H1 (cell line): ENCODE measurements around the gene SAFB. TPM values are rescaled to one million over a fixed set of nuclear protein-coding genes. Genes with fewer than 3 reads are reported as not detected.

Source experiments
- CTCF ChIA-PET: fragments of 300-600 bp; sonication (Branson Sonifier 250); formaldehyde crosslinking; loops from one replicate; lab custom pipeline; 2021; ENCODE audit not compliant: partially characterized antibody; lab: Charles Lee
- POLR2A ChIA-PET: fragments of 300-600 bp; sonication (Branson Sonifier 250); formaldehyde crosslinking; loops from one replicate; lab custom pipeline; 2021; ENCODE audit warnings: inconsistent platforms; ENCODE audit not compliant: partially characterized antibody; lab: Charles Lee
- DNase-seq, 2 experiments: peaks; one replicate each; pipeline versions ENCODE4 v3.0.0 to v3.0.0-alpha.2; 2010 to 2022; ENCODE audit warnings: low spot score in 2 of 2, low read depth in 1 of 2, mixed read lengths in 1 of 2
- FAIRE-seq: peaks from 2 replicates; lab custom pipeline; 2011; peaks lifted over from hg19 to GRCh38; lab: Jason Lieb, UNC
- H2AFZ ChIP-seq: 2 replicates; pipeline ENCODE4 v1.8.1; 2012; ENCODE audit warnings: low read length, inconsistent platforms
- H2AK5ac ChIP-seq: 2 replicates; pipeline ENCODE4 v1.6.1; 2013; ENCODE audit warnings: low read depth, low read length
- H2BK120ac ChIP-seq: replicated peaks from 2 replicates; pipeline ENCODE3; 2013; ENCODE audit warnings: low read depth, low read length, inconsistent platforms
- H2BK12ac ChIP-seq: 2 replicates; pipeline ENCODE4 v1.6.1; 2013; ENCODE audit warnings: low read depth, low read length
- H2BK15ac ChIP-seq: 2 replicates; pipeline ENCODE4 v1.6.1; 2013; ENCODE audit warnings: low read length
- H2BK20ac ChIP-seq: 2 replicates; pipeline ENCODE4 v1.6.1; 2013; ENCODE audit warnings: low read length
- H2BK5ac ChIP-seq: 2 replicates; pipeline ENCODE4 v1.6.1; 2013; ENCODE audit warnings: low read depth, low read length
- H3K14ac ChIP-seq: 2 replicates; pipeline ENCODE4 v1.6.1; 2013; ENCODE audit warnings: inconsistent platforms; ENCODE audit not compliant: insufficient read length
- H3K18ac ChIP-seq: 2 replicates; pipeline ENCODE4 v1.6.1; 2013; ENCODE audit warnings: low read length; ENCODE audit errors: extremely low read depth
- H3K23ac ChIP-seq: 2 replicates; pipeline ENCODE4 v1.6.1; 2013; ENCODE audit warnings: inconsistent platforms; ENCODE audit not compliant: insufficient read length
- H3K23me2 ChIP-seq: 2 replicates; pipeline ENCODE4 v1.6.1; 2013; ENCODE audit warnings: low read depth, low read length
- H3K27ac ChIP-seq: 2 replicates; pipeline ENCODE4 v1.6.1; 2011; ENCODE audit warnings: low read depth, low read length, inconsistent platforms
- H3K27me3 ChIP-seq, 4 experiments: replicated peaks in 1 of 4; 1 replicate in 1 of 4; 2 replicates in 3 of 4; pipeline versions ENCODE4 v1.6.1 to v1.8.1; 2011 to 2013; ENCODE audit warnings: low read length in 3 of 4, mild to moderate bottlenecking in 3 of 4, inconsistent platforms in 2 of 4, mixed read lengths in 2 of 4, moderate library complexity in 1 of 4; ENCODE audit not compliant: control insufficient read depth in 3 of 4, insufficient read depth in 3 of 4; ENCODE audit errors: extremely low read depth in 1 of 4
- H3K36me3 ChIP-seq, 4 experiments: 2 replicates each; pipeline versions ENCODE4 v1.6.1 to v1.8.1; 2011 to 2013; ENCODE audit warnings: mild to moderate bottlenecking in 4 of 4, low read length in 3 of 4, moderate library complexity in 2 of 4, control low read depth in 1 of 4, inconsistent platforms in 1 of 4; ENCODE audit not compliant: insufficient read depth in 4 of 4, control insufficient read depth in 2 of 4
- H3K4ac ChIP-seq: replicated peaks from 2 replicates; pipeline ENCODE3; 2013; ENCODE audit warnings: low read length, low read depth, mixed read lengths, inconsistent platforms; ENCODE audit not compliant: insufficient read length
- H3K4me1 ChIP-seq, 4 experiments: replicated peaks in 1 of 4; 1 replicate in 1 of 4; 2 replicates in 3 of 4; pipeline versions ENCODE4 v1.6.1 to v1.8.1; 2011 to 2013; ENCODE audit warnings: low read length in 3 of 4, inconsistent platforms in 2 of 4, mixed read lengths in 1 of 4; ENCODE audit not compliant: insufficient read depth in 4 of 4, control insufficient read depth in 3 of 4
- H3K4me2 ChIP-seq, 2 experiments: 2 replicates each; pipeline versions ENCODE4 v1.6.1 to v1.8.1; 2011 to 2013; ENCODE audit warnings: low read depth in 2 of 2, low read length in 2 of 2, control low read depth in 1 of 2, inconsistent platforms in 1 of 2, mild to moderate bottlenecking in 1 of 2; ENCODE audit not compliant: insufficient read depth in 1 of 2
- H3K4me3 ChIP-seq, 4 experiments: fragments of 200-600, 300-600 bp in 1 of 4; sonication (generic), shearing (Covaris generic), sonication (Bioruptor Twin) in 1 of 4; 2 replicates each; pipeline versions ENCODE4 v1.5.1 to v1.8.1; 2011 to 2016; ENCODE audit warnings: low read length in 4 of 4, low read depth in 3 of 4, control low read depth in 2 of 4, inconsistent platforms in 2 of 4, mild to moderate bottlenecking in 2 of 4, mixed read lengths in 1 of 4, moderate library complexity in 1 of 4; ENCODE audit not compliant: insufficient read depth in 2 of 4; ENCODE audit errors: extremely low read depth in 1 of 4
- H3K56ac ChIP-seq: replicated peaks from 2 replicates; pipeline ENCODE3; 2013; ENCODE audit warnings: low read depth, mild to moderate bottlenecking, mixed read lengths, low read length, inconsistent platforms; ENCODE audit not compliant: insufficient read length
- H3K79me1 ChIP-seq: 2 replicates; pipeline ENCODE4 v1.6.1; 2013; ENCODE audit warnings: low read depth, low read length, control low read depth
- H3K79me2 ChIP-seq, 2 experiments: 2 replicates each; pipeline versions ENCODE4 v1.6.1 to v1.8.1; 2012 to 2013; ENCODE audit warnings: low read length in 2 of 2, mild to moderate bottlenecking in 2 of 2, inconsistent platforms in 1 of 2; ENCODE audit not compliant: insufficient read depth in 2 of 2, control insufficient read depth in 1 of 2
- H3K9ac ChIP-seq, 4 experiments: replicated peaks in 1 of 4; 1 replicate in 1 of 4; 2 replicates in 3 of 4; pipeline versions ENCODE4 v1.6.1 to v1.8.1; 2011 to 2013; ENCODE audit warnings: low read depth in 3 of 4, low read length in 3 of 4, control low read depth in 2 of 4, mild to moderate bottlenecking in 2 of 4, moderate library complexity in 2 of 4, inconsistent platforms in 1 of 4; ENCODE audit errors: extremely low read depth in 1 of 4
- H3K9me3 ChIP-seq, 2 experiments: 2 replicates each; pipeline versions ENCODE4 v1.6.1 to v1.8.1; 2012 to 2013; ENCODE audit warnings: mild to moderate bottlenecking in 2 of 2, moderate library complexity in 2 of 2, control low read depth in 1 of 2, inconsistent platforms in 1 of 2, low read depth in 1 of 2, low read length in 1 of 2, mixed read lengths in 1 of 2; ENCODE audit not compliant: insufficient read depth in 2 of 2
- H4K20me1 ChIP-seq, 2 experiments: replicated peaks in 1 of 2; 2 replicates each; pipeline versions ENCODE3 to v1.8.1; 2011 to 2013; ENCODE audit warnings: inconsistent platforms in 2 of 2, low read length in 2 of 2, mild to moderate bottlenecking in 1 of 2; ENCODE audit not compliant: insufficient read depth in 2 of 2, control insufficient read depth in 1 of 2
- H4K5ac ChIP-seq: 2 replicates; pipeline ENCODE4 v1.6.1; 2013; ENCODE audit warnings: low read length, low read depth, mixed read lengths, inconsistent platforms; ENCODE audit not compliant: insufficient read length
- H4K8ac ChIP-seq: 2 replicates; pipeline ENCODE4 v1.8.0; 2013; ENCODE audit warnings: mild to moderate bottlenecking, moderate library complexity, low read length, inconsistent platforms; ENCODE audit not compliant: insufficient read depth; ENCODE audit errors: extremely low read depth
- H4K91ac ChIP-seq: replicated peaks from 2 replicates; pipeline ENCODE3; 2013; ENCODE audit warnings: low read length, mixed read lengths, inconsistent platforms; ENCODE audit not compliant: insufficient read length
- BCL11A ChIP-seq, 2 experiments: IDR thresholded peaks; one replicate each; pipeline ENCODE4 v1.6.1; 2011; ENCODE audit warnings: low read depth in 2 of 2, low read length in 2 of 2, mild to moderate bottlenecking in 2 of 2
- CBX5 ChIP-seq: fragments of 300-800, 300-1000 bp; sonication (generic); IDR thresholded peaks from 2 replicates; pipeline ENCODE4 v1.7.1; 2016; ENCODE audit warnings: antibody characterized with exemption, low read length, low read depth
- CBX8 ChIP-seq: fragments of 300-800, 300-1000 bp; sonication (generic); IDR thresholded peaks from 2 replicates; pipeline ENCODE4 v1.7.1; 2016; ENCODE audit warnings: low read depth, low read length, borderline replicate concordance
- CTBP2 ChIP-seq: IDR thresholded peaks from 2 replicates; pipeline ENCODE4 v1.7.0; 2011; ENCODE audit warnings: borderline replicate concordance, mild to moderate bottlenecking, moderate library complexity, mixed read lengths, low read length; ENCODE audit not compliant: insufficient read depth, insufficient read length
- HDAC6 ChIP-seq: IDR thresholded peaks from one replicate; pipeline ENCODE4 v1.7.1; 2012; ENCODE audit warnings: low read depth, mild to moderate bottlenecking, inconsistent platforms, low read length, moderate library complexity
- KDM4A ChIP-seq: IDR thresholded peaks from one replicate; pipeline ENCODE4 v1.7.1; 2012; ENCODE audit warnings: low read depth, mild to moderate bottlenecking, moderate library complexity, low read length, inconsistent platforms; ENCODE audit not compliant: severe bottlenecking
- MAFK ChIP-seq: IDR thresholded peaks from 2 replicates; pipeline ENCODE4 v1.6.1; 2012; ENCODE audit warnings: low read depth, mild to moderate bottlenecking, improper control_type of control experiment, low read length
- POLR2AphosphoS5 ChIP-seq: IDR thresholded peaks from 2 replicates; pipeline ENCODE4 v1.6.1; 2011; ENCODE audit warnings: low read depth, low read length
- RBBP5 ChIP-seq: IDR thresholded peaks from 2 replicates; pipeline ENCODE4 v1.7.1; 2012; ENCODE audit warnings: low read depth, mild to moderate bottlenecking, inconsistent platforms, low read length, moderate library complexity, borderline replicate concordance
- RFX5 ChIP-seq: IDR thresholded peaks from 2 replicates; pipeline ENCODE4 v1.6.1; 2011; ENCODE audit warnings: low read depth, low read length, improper control_type of control experiment, borderline replicate concordance
- SIRT6 ChIP-seq: IDR thresholded peaks from one replicate; pipeline ENCODE4 v1.7.1; 2012; ENCODE audit warnings: low read length, inconsistent platforms
- WGBS, 2 experiments: shearing (Covaris generic) in 1 of 2; methylation state at CpG; one replicate each; pipeline versions ENCODE4 v1.1.6 to v1.1.7; 2013 to 2015; ENCODE audit warnings: low lambda C conversion rate in 2 of 2, mixed read lengths in 2 of 2, inconsistent platforms in 1 of 2, low coverage in 1 of 2, missing lambda C conversion rate in 1 of 2; ENCODE audit not compliant: insufficient replicate concordance in 2 of 2, insufficient coverage in 1 of 2, insufficient read length in 1 of 2; ENCODE audit errors: extremely low coverage in 1 of 2, missing lambda C conversion rate in 1 of 2; 5-methylcytosine and 5-hydroxymethylcytosine counted together
- polyA plus RNA-seq, 7 experiments: library from polyadenylated mRNA; depleted of rRNA in 3 of 7; stranded (reverse) in 5 of 7; unstranded in 2 of 7; fragments of >200 nt in 5 of 7; fragments of 200-250 nt in 2 of 7; gene quantifications; 1 replicate in 5 of 7; 2 replicates in 1 of 7; 4 replicates in 1 of 7; pipeline versions ENCODE4 v1.2.1 to v1.2.3, GENCODE V29; 2011 to 2013; ENCODE audit warnings: missing spikeins in 2 of 7, mixed read lengths in 2 of 7
- total RNA-seq: library from RNA; stranded (reverse); fragmentation: NEBNext Ultra II Directional; extraction: Animal tissue kit (Norgen Biotek cat#: 25700); gene quantifications from 2 replicates; pipeline ENCODE4 v1.2.1, GENCODE V29; 2021
- TF ChIP-seq, protein P1 (sequence below): IDR thresholded peaks from 2 replicates; pipeline ENCODE4 v1.6.1; 2012; ENCODE audit warnings: inconsistent platforms

Gene SAFB
- total and polyA plus RNA-seq, 2 of the 8 experiments (the other 6 are each of a cell fraction or from before 2014, with no cell fraction given) = 27.0 to 110 TPM

DNA sequence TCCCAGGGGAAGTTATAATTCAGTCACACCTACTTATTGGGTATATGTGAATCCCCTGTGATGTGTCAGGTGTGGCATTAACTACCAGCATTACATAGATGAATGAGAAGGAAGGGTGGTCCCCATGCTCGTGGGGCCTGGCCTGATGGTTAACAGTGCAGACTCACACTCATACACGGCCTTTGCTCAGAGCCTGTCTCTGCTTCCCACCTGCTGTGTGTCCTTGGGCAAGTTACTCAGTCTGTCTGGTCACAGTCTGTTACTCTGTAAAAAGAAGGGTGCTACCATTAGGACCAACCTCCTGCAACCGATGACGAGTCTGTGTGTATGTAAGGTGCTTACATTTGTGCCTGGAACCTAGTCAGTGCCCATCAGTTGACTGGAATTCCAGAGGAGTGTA, 23.8 kb downstream of the SAFB start:
- CTCF ChIA-PET = no interaction called here
- Histone ChIP-seq H3K4me1 (no peaks in the 10 kb centered on the region), H3K14ac (no peak overlapping the region), H3K23me2 (no peaks in the 10 kb centered on the region), H3K4me3 (no peak overlapping the region), H3K4me2 (no peak overlapping the region), H3K79me2 (peaks cover 0 to 47% of the 10 kb centered on the region in 2 experiments; a peak in 2 of 4 replicates), H3K36me3 (peaks cover 34 to 88% (median 79%) of the 10 kb centered on the region in 4 experiments), H3K9me3 (no peaks in the 10 kb centered on the region), H3K23ac (no peak overlapping the region), H2BK20ac (no peak overlapping the region), H2BK15ac (no peak overlapping the region), H4K91ac (no peak overlapping the region), H4K20me1 (peaks cover 14 to 20% of the 10 kb centered on the region in 2 experiments), H4K5ac (no peak overlapping the region), H2BK12ac (no peak overlapping the region), H2AFZ (no peak overlapping the region), H3K56ac (no peak overlapping the region), H3K79me1 (peaks cover 5% of the 10 kb centered on the region), H2BK5ac (no peak overlapping the region), H3K18ac (no peak overlapping the region), H4K8ac (no peak overlapping the region; the same call in 1 of the 2 replicates), H3K9ac (peak overlapping the region in 2 of 4 experiments; percentile 8 to 10; a peak in 1 of 7 replicates), H2AK5ac (no peak overlapping the region), H3K4ac (no peak overlapping the region), H3K27me3 (no peaks in the 10 kb centered on the region), H2BK120ac (no peak overlapping the region), H3K27ac (no peak overlapping the region; the same call in 1 of the 2 replicates)
- TF ChIP-seq POLR2AphosphoS5 (no peak), KDM4A (no peak), SIRT6 (no peak), CBX8 (no peak), RBBP5 (no peak), BCL11A (IDR thresholded peaks at IDR 0.05; ENCODE audit: low read depth in 2 of 2, low read length in 2 of 2) (no peak), CTBP2 (no peak), MAFK (no peak), CBX5 (no peak), HDAC6 (no peak), RFX5 (no peak)
- TF ChIP-seq, protein P1, sequence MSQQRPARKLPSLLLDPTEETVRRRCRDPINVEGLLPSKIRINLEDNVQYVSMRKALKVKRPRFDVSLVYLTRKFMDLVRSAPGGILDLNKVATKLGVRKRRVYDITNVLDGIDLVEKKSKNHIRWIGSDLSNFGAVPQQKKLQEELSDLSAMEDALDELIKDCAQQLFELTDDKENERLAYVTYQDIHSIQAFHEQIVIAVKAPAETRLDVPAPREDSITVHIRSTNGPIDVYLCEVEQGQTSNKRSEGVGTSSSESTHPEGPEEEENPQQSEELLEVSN = no peak
- POLR2A ChIA-PET = interaction anchor here (0.7 to 1.0 kb wide), 2 partner anchors 11 to 20 kb away, joined by 3 to 4 read pairs; no protein-coding TSS in a partner anchor
- WGBS, 2 experiments = 98% methylated on average over 4 of the region's 4 CpGs; no CpG with 5 or more reads in 1 of the 2 experiments
- FAIRE-seq (no peak), DNase-seq (no peak)
